H1 (cell line): ENCODE data around the gene RPUSD3. TPM values are rescaled to one million over a fixed set of nuclear protein-coding genes. Genes with fewer than 3 reads are reported as not detected.

Experiments
- CTCF ChIA-PET: fragments of 300-600 bp; sonication (Branson Sonifier 250); formaldehyde crosslinking; loops from one replicate; lab custom pipeline; 2021; ENCODE audit not compliant: partially characterized antibody; lab: Charles Lee
- POLR2A ChIA-PET: fragments of 300-600 bp; sonication (Branson Sonifier 250); formaldehyde crosslinking; loops from one replicate; lab custom pipeline; 2021; ENCODE audit warnings: inconsistent platforms; ENCODE audit not compliant: partially characterized antibody; lab: Charles Lee
- DNase-seq, 2 experiments: peaks; one replicate each; pipeline versions ENCODE4 v3.0.0 to v3.0.0-alpha.2; 2010 to 2022; ENCODE audit warnings: low spot score in 2 of 2, low read depth in 1 of 2, mixed read lengths in 1 of 2
- FAIRE-seq: peaks from 2 replicates; lab custom pipeline; 2011; peaks lifted over from hg19 to GRCh38; lab: Jason Lieb, UNC
- H2AFZ ChIP-seq: 2 replicates; pipeline ENCODE4 v1.8.1; 2012; ENCODE audit warnings: low read length, inconsistent platforms
- H2AK5ac ChIP-seq: 2 replicates; pipeline ENCODE4 v1.6.1; 2013; ENCODE audit warnings: low read depth, low read length
- H2BK120ac ChIP-seq: replicated peaks from 2 replicates; pipeline ENCODE3; 2013; ENCODE audit warnings: low read depth, low read length, inconsistent platforms
- H2BK12ac ChIP-seq: 2 replicates; pipeline ENCODE4 v1.6.1; 2013; ENCODE audit warnings: low read depth, low read length
- H2BK15ac ChIP-seq: 2 replicates; pipeline ENCODE4 v1.6.1; 2013; ENCODE audit warnings: low read length
- H2BK20ac ChIP-seq: 2 replicates; pipeline ENCODE4 v1.6.1; 2013; ENCODE audit warnings: low read length
- H2BK5ac ChIP-seq: 2 replicates; pipeline ENCODE4 v1.6.1; 2013; ENCODE audit warnings: low read depth, low read length
- H3K14ac ChIP-seq: 2 replicates; pipeline ENCODE4 v1.6.1; 2013; ENCODE audit warnings: inconsistent platforms; ENCODE audit not compliant: insufficient read length
- H3K18ac ChIP-seq: 2 replicates; pipeline ENCODE4 v1.6.1; 2013; ENCODE audit warnings: low read length; ENCODE audit errors: extremely low read depth
- H3K23ac ChIP-seq: 2 replicates; pipeline ENCODE4 v1.6.1; 2013; ENCODE audit warnings: inconsistent platforms; ENCODE audit not compliant: insufficient read length
- H3K23me2 ChIP-seq: 2 replicates; pipeline ENCODE4 v1.6.1; 2013; ENCODE audit warnings: low read depth, low read length
- H3K27ac ChIP-seq: 2 replicates; pipeline ENCODE4 v1.6.1; 2011; ENCODE audit warnings: low read depth, low read length, inconsistent platforms
- H3K27me3 ChIP-seq, 4 experiments: replicated peaks in 1 of 4; 1 replicate in 1 of 4; 2 replicates in 3 of 4; pipeline versions ENCODE4 v1.6.1 to v1.8.1; 2011 to 2013; ENCODE audit warnings: low read length in 3 of 4, mild to moderate bottlenecking in 3 of 4, inconsistent platforms in 2 of 4, mixed read lengths in 2 of 4, moderate library complexity in 1 of 4; ENCODE audit not compliant: control insufficient read depth in 3 of 4, insufficient read depth in 3 of 4; ENCODE audit errors: extremely low read depth in 1 of 4
- H3K36me3 ChIP-seq, 4 experiments: 2 replicates each; pipeline versions ENCODE4 v1.6.1 to v1.8.1; 2011 to 2013; ENCODE audit warnings: mild to moderate bottlenecking in 4 of 4, low read length in 3 of 4, moderate library complexity in 2 of 4, control low read depth in 1 of 4, inconsistent platforms in 1 of 4; ENCODE audit not compliant: insufficient read depth in 4 of 4, control insufficient read depth in 2 of 4
- H3K4ac ChIP-seq: replicated peaks from 2 replicates; pipeline ENCODE3; 2013; ENCODE audit warnings: low read length, low read depth, mixed read lengths, inconsistent platforms; ENCODE audit not compliant: insufficient read length
- H3K4me1 ChIP-seq, 4 experiments: replicated peaks in 1 of 4; 1 replicate in 1 of 4; 2 replicates in 3 of 4; pipeline versions ENCODE4 v1.6.1 to v1.8.1; 2011 to 2013; ENCODE audit warnings: low read length in 3 of 4, inconsistent platforms in 2 of 4, mixed read lengths in 1 of 4; ENCODE audit not compliant: insufficient read depth in 4 of 4, control insufficient read depth in 3 of 4
- H3K4me2 ChIP-seq, 2 experiments: 2 replicates each; pipeline versions ENCODE4 v1.6.1 to v1.8.1; 2011 to 2013; ENCODE audit warnings: low read depth in 2 of 2, low read length in 2 of 2, control low read depth in 1 of 2, inconsistent platforms in 1 of 2, mild to moderate bottlenecking in 1 of 2; ENCODE audit not compliant: insufficient read depth in 1 of 2
- H3K4me3 ChIP-seq, 4 experiments: fragments of 200-600, 300-600 bp in 1 of 4; sonication (generic), shearing (Covaris generic), sonication (Bioruptor Twin) in 1 of 4; 2 replicates each; pipeline versions ENCODE4 v1.5.1 to v1.8.1; 2011 to 2016; ENCODE audit warnings: low read length in 4 of 4, low read depth in 3 of 4, control low read depth in 2 of 4, inconsistent platforms in 2 of 4, mild to moderate bottlenecking in 2 of 4, mixed read lengths in 1 of 4, moderate library complexity in 1 of 4; ENCODE audit not compliant: insufficient read depth in 2 of 4; ENCODE audit errors: extremely low read depth in 1 of 4
- H3K56ac ChIP-seq: replicated peaks from 2 replicates; pipeline ENCODE3; 2013; ENCODE audit warnings: low read depth, mild to moderate bottlenecking, mixed read lengths, low read length, inconsistent platforms; ENCODE audit not compliant: insufficient read length
- H3K79me1 ChIP-seq: 2 replicates; pipeline ENCODE4 v1.6.1; 2013; ENCODE audit warnings: low read depth, low read length, control low read depth
- H3K79me2 ChIP-seq, 2 experiments: 2 replicates each; pipeline versions ENCODE4 v1.6.1 to v1.8.1; 2012 to 2013; ENCODE audit warnings: low read length in 2 of 2, mild to moderate bottlenecking in 2 of 2, inconsistent platforms in 1 of 2; ENCODE audit not compliant: insufficient read depth in 2 of 2, control insufficient read depth in 1 of 2
- H3K9ac ChIP-seq, 4 experiments: replicated peaks in 1 of 4; 1 replicate in 1 of 4; 2 replicates in 3 of 4; pipeline versions ENCODE4 v1.6.1 to v1.8.1; 2011 to 2013; ENCODE audit warnings: low read depth in 3 of 4, low read length in 3 of 4, control low read depth in 2 of 4, mild to moderate bottlenecking in 2 of 4, moderate library complexity in 2 of 4, inconsistent platforms in 1 of 4; ENCODE audit errors: extremely low read depth in 1 of 4
- H3K9me3 ChIP-seq, 2 experiments: 2 replicates each; pipeline versions ENCODE4 v1.6.1 to v1.8.1; 2012 to 2013; ENCODE audit warnings: mild to moderate bottlenecking in 2 of 2, moderate library complexity in 2 of 2, control low read depth in 1 of 2, inconsistent platforms in 1 of 2, low read depth in 1 of 2, low read length in 1 of 2, mixed read lengths in 1 of 2; ENCODE audit not compliant: insufficient read depth in 2 of 2
- H4K20me1 ChIP-seq, 2 experiments: replicated peaks in 1 of 2; 2 replicates each; pipeline versions ENCODE3 to v1.8.1; 2011 to 2013; ENCODE audit warnings: inconsistent platforms in 2 of 2, low read length in 2 of 2, mild to moderate bottlenecking in 1 of 2; ENCODE audit not compliant: insufficient read depth in 2 of 2, control insufficient read depth in 1 of 2
- H4K5ac ChIP-seq: 2 replicates; pipeline ENCODE4 v1.6.1; 2013; ENCODE audit warnings: low read length, low read depth, mixed read lengths, inconsistent platforms; ENCODE audit not compliant: insufficient read length
- H4K8ac ChIP-seq: 2 replicates; pipeline ENCODE4 v1.8.0; 2013; ENCODE audit warnings: mild to moderate bottlenecking, moderate library complexity, low read length, inconsistent platforms; ENCODE audit not compliant: insufficient read depth; ENCODE audit errors: extremely low read depth
- H4K91ac ChIP-seq: replicated peaks from 2 replicates; pipeline ENCODE3; 2013; ENCODE audit warnings: low read length, mixed read lengths, inconsistent platforms; ENCODE audit not compliant: insufficient read length
- CTCF ChIP-seq, 3 experiments: IDR thresholded peaks; 1 replicate in 2 of 3; 2 replicates in 1 of 3; pipeline versions ENCODE4 v1.5.1 to v1.6.1; 2011; ENCODE audit warnings: low read length in 3 of 3, mild to moderate bottlenecking in 3 of 3, inconsistent platforms in 2 of 3, low read depth in 1 of 3, moderate library complexity in 1 of 3; ENCODE audit not compliant: insufficient read depth in 1 of 3; ENCODE audit errors: control extremely low read depth in 1 of 3
- RAD21 ChIP-seq, 2 experiments: IDR thresholded peaks in 1 of 2; conservative IDR thresholded peaks in 1 of 2; 2 replicates each; pipeline ENCODE4 v1.6.1; 2011; ENCODE audit warnings: low read depth in 2 of 2, low read length in 2 of 2, improper control_type of control experiment in 1 of 2, inconsistent platforms in 1 of 2, mild to moderate bottlenecking in 1 of 2, moderate library complexity in 1 of 2
- RBBP5 ChIP-seq: IDR thresholded peaks from 2 replicates; pipeline ENCODE4 v1.7.1; 2012; ENCODE audit warnings: low read depth, mild to moderate bottlenecking, inconsistent platforms, low read length, moderate library complexity, borderline replicate concordance
- SIRT6 ChIP-seq: IDR thresholded peaks from one replicate; pipeline ENCODE4 v1.7.1; 2012; ENCODE audit warnings: low read length, inconsistent platforms
- WGBS, 2 experiments: shearing (Covaris generic) in 1 of 2; methylation state at CpG; one replicate each; pipeline versions ENCODE4 v1.1.6 to v1.1.7; 2013 to 2015; ENCODE audit warnings: low lambda C conversion rate in 2 of 2, mixed read lengths in 2 of 2, inconsistent platforms in 1 of 2, low coverage in 1 of 2, missing lambda C conversion rate in 1 of 2; ENCODE audit not compliant: insufficient replicate concordance in 2 of 2, insufficient coverage in 1 of 2, insufficient read length in 1 of 2; ENCODE audit errors: extremely low coverage in 1 of 2, missing lambda C conversion rate in 1 of 2; 5-methylcytosine and 5-hydroxymethylcytosine counted together
- polyA plus RNA-seq, 7 experiments: library from polyadenylated mRNA; depleted of rRNA in 3 of 7; stranded (reverse) in 5 of 7; unstranded in 2 of 7; fragments of >200 nt in 5 of 7; fragments of 200-250 nt in 2 of 7; gene quantifications; 1 replicate in 5 of 7; 2 replicates in 1 of 7; 4 replicates in 1 of 7; pipeline versions ENCODE4 v1.2.1 to v1.2.3, GENCODE V29; 2011 to 2013; ENCODE audit warnings: missing spikeins in 2 of 7, mixed read lengths in 2 of 7
- total RNA-seq: library from RNA; stranded (reverse); fragmentation: NEBNext Ultra II Directional; extraction: Animal tissue kit (Norgen Biotek cat#: 25700); gene quantifications from 2 replicates; pipeline ENCODE4 v1.2.1, GENCODE V29; 2021

Gene RPUSD3
- total and polyA plus RNA-seq, 2 of the 8 experiments (the other 6 are each of a cell fraction or from before 2014, with no cell fraction given): 68.4 to 154 TPM

- no peak for TF ChIP-seq SIRT6
- TF ChIP-seq RAD21 (IDR thresholded peaks at IDR 0.05 in 1 of 2, conservative IDR thresholded peaks at IDR 0.05 in 1 of 2; ENCODE audit: low read depth in 2 of 2, low read length in 2 of 2): peak in 1 of 2 experiments; percentile 31; a peak in 2 of 4 replicates
- no peak for TF ChIP-seq RBBP5
- TF ChIP-seq CTCF (IDR thresholded peaks at IDR 0.05; ENCODE audit: control extremely low read depth in 1 of 3, insufficient read depth in 1 of 3, low read depth in 1 of 3, low read length in 3 of 3): 0 out of 4 replicates have a peak, but pooled peaks of 1 of the 3 experiments have one; percentile 19
- H4K5ac ChIP-seq: no peak overlapping the region
These were observed 8.7 kb upstream of the RPUSD3 start for GRCh38 chr3:9852528-9852927.

More at GRCh38 chr3:9852528-9852927, 8.7 kb upstream of the RPUSD3 start:
- Histone ChIP-seq H3K4me2 (no peak overlapping the region), H3K9ac (no peak overlapping the region), H4K20me1 (no peaks in the 10 kb centered on the region), H2BK120ac (no peak overlapping the region), H3K9me3 (no peaks in the 10 kb centered on the region), H2AFZ (no peak overlapping the region), H3K23ac (no peak overlapping the region), H3K4ac (no peak overlapping the region), H3K79me2 (no peaks in the 10 kb centered on the region), H3K23me2 (no peaks in the 10 kb centered on the region), H3K4me1 (no peaks in the 10 kb centered on the region), H3K18ac (no peak overlapping the region), H3K27me3 (no peaks in the 10 kb centered on the region; a peak in 1 of 7 replicates), H4K91ac (no peak overlapping the region), H4K8ac (no peak overlapping the region), H3K14ac (no peak overlapping the region), H3K79me1 (no peaks in the 10 kb centered on the region), H3K36me3 (no peaks in the 10 kb centered on the region), H2BK20ac (no peak overlapping the region), H3K56ac (no peak overlapping the region), H3K4me3 (no peak overlapping the region), H2BK12ac (no peak overlapping the region), H3K27ac (no peak overlapping the region), H2BK5ac (no peak overlapping the region), H2AK5ac (no peak overlapping the region), H2BK15ac (no peak overlapping the region)
- POLR2A ChIA-PET: interaction anchor here (1.2 kb wide), 2 partner anchors 9 to 10 kb away, joined by 3 read pairs; no protein-coding TSS in a partner anchor
- FAIRE-seq: no peak
- CTCF ChIA-PET: interaction anchor here (1.0 to 1.9 kb wide), 5 partner anchors 23 to 94 kb away, joined by 3 to 6 read pairs (median 4); no protein-coding TSS in a partner anchor
- 93% methylated on average over 6 of the region's 6 CpGs; no CpG with 5 or more reads in 1 of the 2 experiments for WGBS, 2 experiments
- DNase-seq: no peak
